SK-N-MC (cell line): ENCODE measurements around the gene ADAMTS9.

Source experiments
- EZH2 ChIP-seq: fragments of 200-600 bp; sonication (generic); IDR thresholded peaks from one replicate; pipeline ENCODE4 v1.6.1; 2017; ENCODE audit warnings: antibody characterized with exemption
- POLR2AphosphoS5 ChIP-seq: IDR thresholded peaks from 2 replicates; pipeline ENCODE4 v1.6.1; 2012; ENCODE audit warnings: mild to moderate bottlenecking, low read depth, low read length, borderline replicate concordance

DNA sequence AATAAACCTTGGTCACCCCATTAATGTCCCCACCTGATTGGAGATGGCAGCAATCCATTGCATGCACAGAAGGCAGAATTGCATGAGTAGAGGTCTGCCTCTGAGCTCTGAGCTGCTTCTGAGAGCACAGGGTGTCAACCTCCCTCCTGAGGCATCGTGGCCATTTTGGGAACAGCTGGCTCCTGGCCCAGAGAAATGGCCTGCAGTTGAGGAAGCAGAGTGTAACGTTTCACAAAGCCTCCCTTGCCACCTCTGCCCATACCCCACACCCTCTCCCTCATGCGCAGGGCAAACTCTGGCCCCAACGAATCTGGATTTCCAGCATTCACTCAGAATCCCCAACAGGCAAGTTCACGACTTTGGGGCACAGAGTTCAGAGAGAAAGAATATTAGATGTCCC, 198.9 kb downstream of the ADAMTS9 start:
- TF ChIP-seq POLR2AphosphoS5 = no peak
- TF ChIP-seq EZH2 = no peak
